ENCODE data around the gene PAMR1.

GRCh38 chr11:35571696-35572095 lies 46.3 kb upstream of the PAMR1 start:
- no peak for TF ChIP-seq CTCF (conservative IDR thresholded peaks at IDR 0.05; ENCODE audit: low read depth, low read length)
- no peak for TF ChIP-seq EZH2 (IDR thresholded peaks at IDR 0.05; ENCODE audit: borderline replicate concordance, low read depth, low read length, poor library complexity, severe bottlenecking)

Measured in A673 (cell line).